GM18499 (cell line): ENCODE measurements around the gene SH3PXD2A.

Experiments used
- ATAC-seq: cut with Tn5 transposase; IDR thresholded peaks from one replicate; pipeline ENCODE4 v1.9.1; 2021; ENCODE audit warnings: moderate number of reproducible peaks; ENCODE audit not compliant: insufficient read depth, unreplicated experiment

SH3PXD2A gene

DNA sequence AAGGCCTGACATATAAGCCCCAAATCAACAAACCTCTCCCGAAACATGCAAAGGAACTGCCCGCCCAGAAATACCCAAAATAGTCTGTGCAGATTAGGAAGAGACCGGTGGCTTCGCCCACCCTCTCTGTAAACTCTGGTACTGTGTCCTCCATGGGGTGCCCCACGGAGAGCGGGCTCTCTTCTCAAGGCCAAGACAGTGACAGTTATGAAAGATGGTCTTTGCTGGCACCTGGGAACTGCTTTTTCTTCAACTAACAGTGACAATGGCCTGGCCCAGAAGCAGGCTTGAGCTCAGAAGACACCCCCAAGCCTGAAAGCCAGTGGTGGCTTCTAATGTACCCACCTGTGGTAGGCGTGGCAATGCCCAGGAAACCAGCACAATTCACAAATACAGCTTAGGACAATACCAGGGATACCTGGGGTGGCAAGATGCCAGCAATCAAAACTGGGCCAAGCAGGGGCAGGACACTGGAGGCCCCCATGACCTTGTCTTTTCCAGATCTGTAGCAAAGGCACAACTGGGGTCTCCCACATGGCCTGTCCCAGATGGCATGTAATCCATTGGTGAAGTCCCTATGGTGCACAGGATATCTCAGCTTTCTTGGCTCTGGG lies 254.3 kb downstream of the SH3PXD2A start:
- no peak for ATAC-seq

DNA sequence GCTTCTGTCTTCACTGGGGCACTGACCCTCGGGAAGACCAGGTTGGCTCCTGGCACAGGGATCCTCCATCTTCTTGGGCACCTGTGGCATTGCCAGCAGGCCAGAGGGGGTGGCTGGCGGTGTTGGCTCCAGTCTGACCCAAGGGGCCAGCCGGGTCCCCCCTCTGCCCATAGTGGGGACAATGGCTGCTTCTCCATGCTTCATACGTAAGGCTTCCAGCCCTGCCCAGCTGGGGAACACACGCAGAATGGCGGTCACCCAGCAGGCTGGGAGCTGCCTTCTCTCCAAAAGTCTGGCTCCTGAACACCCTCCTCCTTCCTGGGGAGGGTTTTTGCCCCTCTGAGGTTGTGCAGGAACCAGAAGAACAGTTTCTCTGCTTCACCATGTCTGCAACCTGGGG lies 255.1 kb downstream of the SH3PXD2A start:
- ATAC-seq = no peak

DNA sequence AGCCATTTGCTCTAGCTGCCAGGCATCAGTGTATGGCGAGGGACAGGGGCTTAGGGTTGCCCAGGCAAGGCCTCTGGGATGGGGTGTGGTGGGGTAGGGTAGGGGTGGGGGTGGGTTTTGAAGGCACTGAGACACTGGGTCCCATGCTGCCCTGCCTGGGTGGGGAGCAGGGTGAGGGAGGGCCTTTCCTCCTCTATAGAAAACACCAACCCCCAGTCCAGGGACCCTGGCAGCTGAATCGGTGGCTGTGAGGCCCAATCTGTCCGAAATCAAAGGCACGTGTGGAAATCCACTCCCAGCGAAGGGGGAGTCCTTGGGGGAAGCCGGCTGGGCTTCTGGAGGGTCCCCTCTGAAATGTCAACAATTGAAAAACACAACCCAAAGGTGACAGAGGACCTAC lies 255.5 kb downstream of the SH3PXD2A start:
- no peak for ATAC-seq

DNA sequence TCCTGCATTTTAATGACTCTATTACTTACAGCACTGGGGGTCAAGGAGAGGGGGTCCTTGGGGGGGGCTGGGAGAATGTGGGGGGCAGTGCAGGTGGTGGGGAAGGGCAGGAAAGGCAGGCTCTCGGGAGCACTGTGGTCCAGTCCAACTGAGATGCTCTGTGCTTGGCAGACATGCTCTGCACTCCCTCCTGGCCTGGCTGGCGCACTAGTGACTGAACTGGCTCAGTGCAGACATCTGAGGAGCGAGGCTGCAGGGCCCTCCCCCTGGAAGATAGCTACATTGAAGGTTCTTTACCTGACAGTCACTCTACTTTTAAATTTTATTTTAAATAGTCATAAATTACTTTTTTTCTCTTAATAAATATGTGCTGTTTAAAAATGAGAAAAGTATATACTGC lies 256.2 kb downstream of the SH3PXD2A start:
- ATAC-seq = no peak

DNA sequence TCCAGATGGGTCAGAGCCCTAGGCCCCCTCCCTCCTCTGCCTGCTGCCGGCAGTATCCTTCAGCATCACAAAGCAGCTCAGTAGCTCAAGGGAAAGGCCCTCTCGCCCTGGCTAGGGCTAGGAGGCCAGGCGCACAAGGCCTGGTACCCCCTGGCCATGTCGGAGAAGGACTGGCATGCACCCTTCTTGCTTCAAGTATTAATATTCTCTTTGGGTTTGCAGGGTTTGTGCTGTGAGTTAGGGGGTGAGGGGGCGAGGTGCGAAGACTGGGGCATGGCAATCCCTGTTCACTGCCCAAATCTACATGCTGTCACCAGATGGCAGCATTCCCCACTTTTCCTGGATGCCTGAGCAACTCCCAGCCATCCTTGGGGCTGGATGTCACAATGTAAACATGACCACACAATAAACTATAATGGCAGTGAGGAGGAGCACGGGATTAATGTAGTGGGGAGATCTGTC lies 256.7 kb downstream of the SH3PXD2A start:
- no peak for ATAC-seq

DNA sequence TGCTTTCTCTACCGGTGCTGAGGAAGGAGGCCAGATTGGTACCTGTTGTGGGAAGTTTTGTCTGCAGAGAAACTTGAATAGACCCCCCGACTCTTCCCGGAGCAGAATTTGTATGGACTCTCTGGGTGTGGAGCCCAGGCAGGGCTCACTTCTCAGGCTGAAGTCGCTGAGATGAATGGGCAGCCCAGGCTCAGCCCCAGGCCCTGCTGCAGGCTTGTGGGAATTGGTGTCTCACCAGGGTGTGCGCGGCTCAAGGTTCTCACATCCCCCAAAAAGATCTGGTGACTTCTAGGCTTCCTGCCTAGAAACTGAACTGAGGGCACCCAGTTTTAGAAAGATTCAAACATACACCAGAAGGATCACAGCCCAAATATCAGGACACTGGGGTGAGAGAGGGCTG lies 258.4 kb downstream of the SH3PXD2A start:
- ATAC-seq = no peak

DNA sequence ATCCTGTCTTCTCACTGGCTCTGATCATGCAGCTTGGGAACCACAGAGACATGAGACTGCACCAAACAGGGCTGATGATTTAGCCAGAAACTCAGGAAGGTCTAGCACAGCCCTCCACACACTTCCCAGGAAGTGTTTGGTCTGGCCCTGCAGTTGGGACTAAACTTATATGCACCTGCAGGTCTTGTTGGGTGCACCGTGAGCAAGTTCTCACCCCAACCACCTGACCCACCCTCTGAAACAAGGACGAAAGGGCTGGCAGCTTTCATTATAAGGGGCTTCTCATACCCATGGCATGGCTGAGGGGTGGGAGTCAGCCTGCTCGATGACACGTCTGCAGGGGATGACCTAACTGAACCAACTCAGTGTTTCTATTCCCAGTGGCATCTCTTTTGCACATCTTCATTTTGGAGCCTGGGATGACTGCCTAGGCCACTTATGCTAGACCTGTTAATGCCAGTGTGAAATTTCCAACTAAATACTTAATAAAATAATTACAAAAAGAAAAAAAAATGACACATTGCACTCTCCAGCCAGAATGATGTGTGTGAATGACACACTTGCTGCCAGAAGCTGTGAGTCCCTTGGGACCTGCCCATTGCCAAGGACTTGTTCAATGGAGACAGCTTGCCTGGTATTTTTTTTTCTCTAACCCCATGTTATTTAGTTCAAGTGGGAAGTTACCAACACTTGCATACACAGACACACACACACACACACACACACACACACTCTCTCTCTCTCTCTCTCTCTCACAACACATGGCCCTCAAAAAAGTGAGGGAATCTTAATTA lies 259.2 kb downstream of the SH3PXD2A start:
- ATAC-seq = no peak

DNA sequence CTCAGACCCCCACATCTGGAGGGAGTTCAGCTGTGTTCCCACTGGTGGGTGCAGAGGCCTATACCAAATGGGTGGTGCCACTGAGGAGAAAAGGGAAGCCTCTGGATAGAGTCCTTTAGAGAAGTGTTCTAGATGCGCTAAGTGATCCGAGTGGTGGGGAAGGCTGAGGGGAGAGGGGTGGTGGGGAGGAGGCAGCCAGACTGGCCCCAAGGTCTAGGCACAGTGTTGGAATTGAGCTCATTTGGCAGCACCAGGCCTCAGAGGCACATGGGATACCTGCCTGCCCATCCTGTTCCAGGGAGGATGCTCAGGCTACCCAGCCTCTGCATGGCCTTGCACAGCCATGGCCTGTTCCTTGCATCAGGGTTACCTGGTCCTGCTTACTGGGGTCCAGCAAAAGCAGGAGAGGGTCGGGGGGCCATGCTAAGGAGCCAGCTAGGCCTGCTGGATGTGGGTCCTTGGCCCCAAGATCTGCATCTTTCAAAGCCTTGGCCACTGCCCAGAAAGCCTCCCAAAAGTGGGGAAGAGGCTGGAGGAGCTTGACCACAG lies 262.3 kb downstream of the SH3PXD2A start:
- ATAC-seq = no peak

DNA sequence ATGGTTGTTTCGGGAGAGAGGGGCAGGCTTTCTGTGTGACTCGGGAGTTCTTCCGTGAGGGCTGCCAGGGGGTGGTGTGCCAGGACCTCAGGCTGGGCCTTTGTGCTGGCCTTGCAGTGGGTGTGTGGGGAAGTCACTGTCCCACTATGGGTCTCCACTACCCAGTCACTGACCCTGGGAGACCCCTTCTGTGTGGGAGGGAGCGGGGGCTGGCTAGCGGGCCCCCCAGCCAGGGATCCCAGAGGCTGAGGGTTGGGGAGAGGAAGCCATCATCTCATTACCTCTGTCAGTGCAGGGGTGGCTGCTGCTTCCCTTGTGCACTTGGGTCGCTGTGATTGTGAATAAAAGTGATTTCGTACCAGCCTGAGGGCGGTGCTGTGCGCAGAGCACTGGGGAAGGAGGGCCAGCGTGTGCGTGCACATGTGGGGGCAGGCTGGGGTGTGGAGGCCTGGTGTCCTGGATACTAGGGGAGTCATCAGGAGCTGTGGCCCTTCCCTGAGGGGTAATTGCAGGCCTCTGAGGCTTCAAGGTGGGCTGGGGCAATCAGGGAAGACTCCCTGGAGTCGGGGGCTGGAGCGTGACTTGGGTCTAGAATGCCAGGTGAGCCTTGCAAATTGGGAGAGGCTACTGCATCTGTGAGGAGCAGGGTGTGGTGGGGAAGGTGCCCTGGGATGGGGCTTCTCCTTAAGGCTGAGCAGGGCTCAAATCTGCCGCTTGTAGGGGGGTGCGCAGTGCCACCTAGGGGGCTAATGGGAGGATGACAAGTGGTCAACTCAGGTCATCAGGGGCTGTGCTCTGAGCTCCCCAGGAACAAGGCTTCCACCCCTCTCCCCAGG lies 263.0 kb downstream of the SH3PXD2A start:
- no peak for ATAC-seq

DNA sequence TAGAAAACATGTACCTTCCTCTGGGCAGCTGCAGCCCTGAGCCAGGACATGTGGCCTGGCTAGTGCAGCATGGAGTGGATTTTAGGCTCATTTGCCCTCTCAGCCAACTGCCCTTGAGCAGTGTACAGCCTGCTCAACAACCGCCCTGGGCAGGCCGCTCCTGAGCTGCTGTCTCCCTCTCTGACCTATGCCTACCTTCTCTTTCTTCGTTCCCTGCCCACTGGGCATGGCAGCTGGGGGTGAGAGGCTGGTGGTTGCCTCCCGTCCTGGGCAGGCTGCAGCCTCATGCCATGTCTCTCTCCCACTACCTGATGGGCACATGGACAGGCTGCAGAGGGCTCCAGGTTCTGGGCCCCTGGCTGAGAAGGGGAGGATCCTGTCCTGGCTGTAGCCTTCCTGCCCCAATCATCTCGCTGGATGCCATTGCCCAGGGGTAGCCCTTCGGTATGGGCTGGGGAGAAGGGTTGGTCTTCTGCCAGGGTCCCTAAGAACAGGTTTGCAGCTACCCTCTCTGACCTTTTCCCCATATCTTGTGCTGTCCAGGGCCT lies 264.6 kb downstream of the SH3PXD2A start:
- ATAC-seq = no peak

DNA sequence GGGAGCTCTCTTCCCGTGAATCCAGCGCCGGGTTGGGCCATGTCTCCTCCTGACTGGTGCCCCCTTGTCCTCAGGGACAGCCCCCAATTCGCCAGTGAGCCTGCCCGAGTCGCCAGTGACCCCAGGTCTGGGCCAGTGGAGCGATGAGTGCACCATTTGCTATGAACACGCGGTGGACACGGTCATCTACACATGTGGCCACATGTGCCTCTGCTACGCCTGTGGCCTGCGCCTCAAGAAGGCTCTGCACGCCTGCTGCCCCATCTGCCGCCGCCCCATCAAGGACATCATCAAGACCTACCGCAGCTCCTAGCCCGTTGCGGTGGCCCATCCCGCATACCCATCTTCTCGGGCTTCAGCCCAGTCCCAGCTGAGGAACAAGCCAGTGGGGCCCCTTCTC lies 265.3 kb downstream of the SH3PXD2A start:
- no peak for ATAC-seq

DNA sequence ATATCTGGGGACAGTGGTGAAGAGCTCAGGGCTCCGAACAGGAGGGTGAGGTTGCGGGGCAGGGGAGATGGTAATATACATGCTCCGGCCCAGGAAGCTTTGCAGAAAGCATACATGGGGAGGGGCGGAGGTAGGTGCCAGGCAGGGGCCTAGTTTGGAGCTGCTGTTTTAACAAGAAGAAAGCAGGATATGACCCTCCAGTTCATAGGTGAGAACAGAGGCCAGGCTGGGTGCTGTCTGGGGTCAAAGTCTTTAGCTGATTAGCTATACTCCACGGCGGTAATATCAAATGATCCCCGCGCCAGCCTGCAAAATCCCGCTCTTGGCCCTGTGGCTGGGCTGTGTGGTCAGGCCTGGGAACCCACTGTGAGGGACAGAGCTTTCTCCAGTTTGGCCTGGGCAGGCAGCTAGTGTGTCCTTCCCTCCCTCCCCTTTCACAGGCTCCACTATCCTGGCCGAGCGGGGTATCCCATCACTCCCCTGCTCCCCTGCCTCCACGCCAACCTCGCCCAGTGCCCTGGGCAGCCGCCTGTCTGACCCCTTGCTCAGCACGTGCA lies 266.2 kb downstream of the SH3PXD2A start:
- ATAC-seq = no peak

DNA sequence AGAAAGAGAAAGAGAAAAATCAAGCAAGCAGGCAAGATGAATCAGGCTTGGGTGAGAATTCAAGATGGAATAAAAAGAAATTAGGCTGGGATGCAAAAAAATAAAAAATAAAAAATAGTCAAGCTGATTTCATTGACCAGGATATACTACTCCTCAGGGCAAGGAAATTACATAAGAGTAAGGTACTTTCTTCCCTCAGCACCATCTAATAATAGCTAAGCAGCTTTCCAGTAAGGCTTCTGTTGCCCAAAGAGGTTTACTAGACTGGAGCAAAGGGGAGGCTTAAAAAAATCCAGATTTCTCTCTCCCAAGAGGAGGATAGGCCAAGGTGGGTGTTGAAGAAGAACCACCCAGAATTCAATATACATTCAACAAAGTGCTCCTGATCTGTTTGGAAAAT lies 268.3 kb downstream of the SH3PXD2A start:
- no peak for ATAC-seq

DNA sequence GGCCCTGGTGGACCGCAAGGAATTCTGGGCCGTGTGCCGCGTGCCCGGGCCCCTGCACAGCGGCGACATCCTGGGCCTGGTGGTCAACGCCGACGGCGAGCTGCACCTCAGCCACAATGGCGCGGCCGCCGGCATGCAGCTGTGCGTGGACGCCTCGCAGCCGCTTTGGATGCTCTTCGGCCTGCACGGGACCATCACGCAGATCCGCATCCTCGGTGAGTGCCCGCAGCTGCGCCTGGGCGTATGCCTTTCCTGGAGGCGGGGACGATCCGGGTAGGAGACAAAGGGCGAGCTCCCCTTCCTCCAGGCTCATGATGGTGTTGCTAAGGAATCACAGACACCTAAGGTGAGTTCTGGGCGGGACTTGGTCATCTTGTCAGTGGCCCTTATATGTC lies 270.4 kb downstream of the SH3PXD2A start:
- ATAC-seq = no peak

DNA sequence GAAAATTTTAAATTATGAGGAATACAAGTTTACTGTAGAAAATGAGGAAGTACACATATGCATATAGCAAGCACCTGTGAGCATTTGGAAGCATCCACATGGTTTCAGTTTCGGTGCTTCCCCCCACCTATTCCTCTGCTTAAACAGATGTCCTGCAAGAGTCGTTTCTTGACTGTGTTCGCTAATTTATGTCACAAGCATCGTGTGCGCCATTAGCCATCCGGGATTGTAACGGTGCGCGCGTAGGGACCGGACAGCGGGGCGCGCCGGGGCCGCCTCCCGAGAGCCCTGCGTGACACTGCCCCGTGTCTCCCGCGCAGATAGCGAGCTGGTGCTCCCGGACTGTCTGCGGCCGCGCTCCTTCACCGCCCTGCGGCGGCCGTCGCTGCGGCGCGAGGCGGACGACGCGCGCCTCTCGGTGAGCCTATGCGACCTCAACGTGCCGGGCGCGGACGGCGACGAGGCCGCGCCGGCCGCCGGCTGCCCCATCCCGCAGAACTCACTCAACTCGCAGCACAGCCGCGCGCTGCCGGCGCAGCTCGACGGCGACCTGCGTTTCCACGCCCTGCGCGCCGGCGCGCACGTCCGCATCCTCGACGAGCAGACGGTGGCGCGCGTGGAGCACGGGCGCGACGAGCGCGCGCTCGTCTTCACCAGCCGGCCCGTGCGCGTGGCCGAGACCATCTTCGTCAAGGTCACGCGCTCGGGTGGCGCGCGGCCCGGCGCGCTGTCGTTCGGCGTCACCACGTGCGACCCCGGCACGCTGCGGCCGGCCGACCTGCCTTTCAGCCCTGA lies 271.0 kb downstream of the SH3PXD2A start:
- ATAC-seq = no peak

DNA sequence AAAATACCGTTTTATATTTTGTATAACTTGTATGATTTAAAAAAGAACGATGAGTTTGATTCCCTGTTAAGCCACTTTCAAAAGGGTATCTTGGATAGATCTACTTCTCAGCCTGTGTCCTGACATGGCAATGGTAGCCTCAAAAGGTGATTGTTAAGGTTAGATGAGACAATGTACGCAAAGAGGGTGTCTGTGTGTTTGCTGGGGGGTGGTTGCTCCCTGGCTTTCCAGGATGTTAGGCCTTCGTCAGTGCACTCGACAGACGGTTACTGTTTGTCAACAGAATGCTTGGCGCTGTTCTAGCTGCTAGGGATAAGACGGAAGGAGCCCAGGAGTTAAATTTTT lies 271.5 kb downstream of the SH3PXD2A start:
- no peak for ATAC-seq

DNA sequence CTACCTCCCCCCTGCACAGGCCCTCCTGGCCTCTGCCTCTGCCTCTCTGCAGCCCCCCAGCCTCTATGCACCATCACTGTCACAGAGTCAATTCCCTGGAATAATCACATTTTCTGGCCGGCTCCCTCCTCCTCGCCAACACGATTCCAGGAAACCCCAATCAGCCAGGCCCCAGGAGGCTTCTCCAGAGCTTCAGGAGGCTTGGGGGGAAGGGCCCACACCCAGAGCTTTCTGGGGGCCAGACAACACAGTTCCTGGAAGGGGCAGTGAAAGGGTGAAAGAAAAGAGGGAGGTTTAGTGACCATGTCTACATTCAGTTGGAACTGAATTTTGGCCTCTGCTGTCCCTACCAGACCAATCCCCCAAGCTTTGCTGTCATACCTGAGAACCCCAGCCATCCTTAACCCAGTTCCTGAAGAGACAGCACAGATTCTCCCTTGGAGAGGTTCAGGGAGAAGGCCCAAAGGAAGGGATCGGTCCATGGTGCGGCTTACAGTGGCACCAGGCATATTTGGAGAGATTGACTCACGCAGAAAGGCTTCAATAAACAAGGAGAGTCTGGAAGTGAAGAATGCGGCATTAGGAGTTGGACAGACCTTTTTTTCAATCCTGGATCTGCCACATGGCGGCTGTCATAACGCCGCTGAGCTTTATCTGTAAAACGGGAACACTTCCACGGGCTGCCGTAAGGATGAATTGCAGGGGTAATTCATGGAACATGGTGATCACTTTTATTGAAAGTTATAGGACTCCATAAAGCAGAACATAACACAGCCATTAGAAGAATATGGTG lies 272.8 kb downstream of the SH3PXD2A start:
- ATAC-seq = no peak

DNA sequence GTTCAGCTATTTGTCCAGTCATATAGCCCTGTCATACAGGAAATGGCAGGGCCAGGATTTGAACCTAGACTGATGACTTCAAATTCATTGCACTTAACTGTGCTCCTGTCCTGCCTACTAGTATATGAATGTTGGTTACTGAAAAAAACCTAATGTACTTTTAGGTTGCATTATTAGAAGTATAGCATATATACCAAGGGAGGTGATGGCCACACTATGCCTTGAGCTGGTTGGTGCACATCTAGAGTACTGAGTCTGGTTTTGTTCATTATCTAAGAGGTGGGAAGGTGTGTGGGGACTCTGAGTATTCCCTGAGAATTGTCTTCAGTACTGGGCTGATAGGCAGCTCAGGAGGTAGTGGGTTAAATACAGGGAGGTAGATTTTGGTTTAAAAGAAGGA lies 273.9 kb downstream of the SH3PXD2A start:
- ATAC-seq = no peak

DNA sequence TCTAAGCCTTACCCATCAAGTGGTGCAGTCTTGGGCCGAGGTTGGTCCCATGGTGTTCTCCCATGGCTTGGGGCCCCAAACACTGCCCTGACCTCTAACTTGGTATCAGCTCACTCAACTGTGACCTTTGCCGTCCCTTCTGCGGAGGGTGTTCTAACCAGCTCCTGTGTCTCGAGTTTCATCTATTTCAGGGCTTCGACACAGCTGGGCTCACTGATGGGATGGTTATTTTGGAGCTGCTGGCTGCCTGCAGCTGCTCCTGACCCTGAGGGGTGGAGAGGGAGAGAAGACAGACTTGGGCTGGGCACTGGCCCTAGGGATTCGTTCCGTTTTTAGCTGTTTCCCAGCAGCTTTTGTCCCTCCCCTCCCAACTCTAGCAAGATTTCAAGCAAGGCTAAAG lies 274.9 kb downstream of the SH3PXD2A start:
- ATAC-seq = no peak
